BJ (cell line): ENCODE measurements around the gene HS6ST3. TPM values are rescaled to one million over a fixed set of nuclear protein-coding genes. Genes with fewer than 3 reads are reported as not detected.

ENCODE experiments used
- CTCF ChIA-PET: fragments of 350-600 bp; formaldehyde crosslinking; extraction: SDS; loops from one replicate; lab custom pipeline; 2021; ENCODE audit warnings: antibody characterized with exemption, inconsistent platforms; lab: Yijun Ruan, JAX
- POLR2A ChIA-PET: fragments of 300-600 bp; sonication (Branson Sonifier 250); formaldehyde crosslinking; extraction: SDS; loops from one replicate; lab custom pipeline; 2021; ENCODE audit warnings: antibody characterized with exemption; lab: Charles Lee
- DNase-seq: peaks from one replicate; pipeline ENCODE4 v3.0.0-alpha.2; 2011; ENCODE audit warnings: low read depth
- H3K27me3 ChIP-seq: 2 replicates; pipeline ENCODE4 v1.6.0; 2011; ENCODE audit warnings: low read length; ENCODE audit not compliant: control insufficient read depth, insufficient read depth
- H3K36me3 ChIP-seq: 2 replicates; pipeline ENCODE4 v1.5.1; 2011; ENCODE audit warnings: low read length; ENCODE audit not compliant: control insufficient read depth, insufficient read depth
- H3K4me3 ChIP-seq: 2 replicates; pipeline ENCODE4 v1.5.1; 2011; ENCODE audit warnings: low read depth, mild to moderate bottlenecking, control low read depth, low read length
- CTCF ChIP-seq: IDR thresholded peaks from 2 replicates; pipeline ENCODE4 v1.5.1; 2011; ENCODE audit warnings: low read depth, mild to moderate bottlenecking, control low read depth, inconsistent platforms, low read length, moderate library complexity; ENCODE audit not compliant: insufficient read depth
- polyA plus RNA-seq: library from polyadenylated mRNA; depleted of rRNA; stranded (reverse); fragments of >200 nt; gene quantifications from 2 replicates; pipeline ENCODE4 v1.2.3, GENCODE V29; 2011

Gene HS6ST3
- polyA plus RNA-seq, 1 experiment = not detected

DNA sequence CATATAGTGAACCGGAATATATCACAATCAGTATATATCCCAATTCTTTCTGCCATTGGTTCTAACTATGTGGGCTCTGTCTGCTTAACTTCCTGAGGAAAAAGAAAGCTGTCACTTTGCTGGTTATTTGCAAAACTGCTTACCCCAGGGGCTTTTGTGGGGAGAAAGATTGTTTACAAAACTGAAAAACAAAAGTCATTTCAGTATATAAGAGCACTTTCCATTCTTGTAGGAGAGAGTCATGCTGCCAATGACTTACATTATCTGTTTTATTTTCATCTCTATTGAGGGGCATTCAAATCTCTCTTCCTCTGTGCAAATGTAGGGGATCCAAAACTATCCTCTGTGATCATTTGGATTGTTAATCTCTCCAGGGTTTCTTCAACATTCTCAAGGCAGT lies 3.2 kb upstream of the HS6ST3 start:
- CTCF ChIA-PET = interaction anchor here (4.1 kb wide), 1 partner anchor 9 kb away, joined by 16 read pairs; no protein-coding TSS in a partner anchor
- H3K36me3 ChIP-seq = no peaks in the 10 kb centered on the region
- POLR2A ChIA-PET = no interaction called here
- H3K27me3 ChIP-seq = peaks cover 23% of the 10 kb centered on the region
- no peak for TF ChIP-seq CTCF
- H3K4me3 ChIP-seq = no peak overlapping the region
- DNase-seq = no peak

DNA sequence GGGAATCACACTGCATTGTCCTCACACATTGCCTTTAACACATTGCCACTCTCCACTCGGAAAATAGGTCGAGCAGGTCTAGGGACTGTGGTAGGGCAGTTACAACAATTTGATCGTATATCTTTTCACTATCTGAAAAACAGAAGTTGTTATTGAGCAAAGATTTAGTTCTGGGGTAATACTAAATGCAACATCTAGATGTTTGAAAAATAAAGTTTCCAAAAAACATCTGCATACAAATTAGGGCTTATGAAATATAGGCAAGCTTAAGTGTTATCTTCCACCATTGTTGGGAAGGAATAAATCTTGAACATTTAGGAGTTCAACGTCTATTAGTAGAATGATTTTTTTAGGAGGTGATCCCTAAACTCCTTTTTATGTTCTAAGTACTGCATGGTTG lies 768 bp upstream of the HS6ST3 start:
- Histone ChIP-seq H3K36me3 (no peaks in the 10 kb centered on the region), H3K27me3 (peaks cover 26% of the 10 kb centered on the region), H3K4me3 (no peak overlapping the region)
- CTCF ChIA-PET = interaction anchor here (1.5 to 4.1 kb wide), 2 partner anchors 11 to 12 kb away, joined by 3 to 16 read pairs; no protein-coding TSS in a partner anchor
- POLR2A ChIA-PET = no interaction called here
- TF ChIP-seq CTCF = no peak
- DNase-seq = no peak

GRCh38 chr13:96090240-96091101 lies 564 bp downstream of the HS6ST3 start:
- Histone ChIP-seq H3K36me3 (no peaks in the 10 kb centered on the region), H3K4me3 (peak overlapping the region; percentile 40), H3K27me3 (peaks cover 26% of the 10 kb centered on the region)
- no peak for DNase-seq
- CTCF ChIA-PET = interaction anchor here (1.5 kb wide), 1 partner anchor 13 kb away, joined by 3 read pairs; no protein-coding TSS in a partner anchor
- TF ChIP-seq CTCF = no peak
- POLR2A ChIA-PET = no interaction called here

DNA sequence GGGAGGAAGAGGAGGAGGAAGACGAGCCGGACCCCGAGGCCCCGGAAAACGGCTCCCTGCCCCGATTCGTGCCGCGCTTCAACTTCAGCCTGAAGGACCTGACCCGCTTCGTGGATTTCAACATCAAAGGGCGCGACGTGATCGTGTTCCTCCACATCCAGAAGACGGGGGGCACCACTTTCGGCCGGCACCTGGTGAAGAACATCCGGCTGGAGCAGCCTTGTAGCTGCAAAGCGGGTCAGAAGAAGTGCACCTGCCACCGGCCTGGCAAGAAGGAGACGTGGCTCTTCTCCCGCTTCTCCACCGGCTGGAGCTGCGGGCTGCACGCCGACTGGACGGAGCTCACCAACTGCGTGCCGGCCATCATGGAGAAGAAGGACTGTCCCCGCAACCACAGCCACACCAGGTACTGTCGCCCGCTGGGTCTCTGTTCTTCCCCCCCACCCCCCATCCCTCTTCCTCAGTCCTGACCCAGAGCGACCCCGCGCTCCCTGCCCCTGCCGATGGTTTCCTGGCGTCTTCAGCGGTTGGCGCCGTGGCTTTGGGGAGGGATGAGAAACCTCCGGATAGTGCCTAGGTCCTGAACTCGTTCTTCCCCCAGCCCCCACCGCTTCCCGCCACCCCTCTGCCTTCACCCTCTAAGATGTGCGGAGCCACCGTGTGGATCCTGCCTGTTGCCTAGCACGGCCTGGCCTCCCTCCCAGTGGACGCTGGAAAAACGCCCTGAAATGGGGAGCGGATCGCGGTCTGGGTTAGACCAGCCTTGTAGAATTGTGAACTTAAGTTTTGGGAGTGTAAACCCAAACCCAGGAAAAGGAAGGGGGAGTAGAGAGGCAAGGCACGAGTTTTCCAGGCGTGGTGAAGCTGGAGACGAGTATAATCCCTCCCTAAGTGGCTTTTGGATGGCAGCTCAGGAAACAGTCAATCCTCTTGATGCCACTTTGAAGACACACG lies 1.5 kb downstream of the HS6ST3 start:
- ChIA-PET POLR2A (no interaction called here), CTCF (no interaction called here)
- no peak for DNase-seq
- H3K36me3 ChIP-seq = no peaks in the 10 kb centered on the region
- H3K27me3 ChIP-seq = peaks cover 26% of the 10 kb centered on the region
- H3K4me3 ChIP-seq = no peak overlapping the region; the same call in 1 of the 2 replicates
- TF ChIP-seq CTCF = no peak
